Measurements from ENCODE around the gene FOXK2. TPM values are rescaled to one million over a fixed set of nuclear protein-coding genes. Genes with fewer than 3 reads are reported as not detected.

Gene FOXK2
- polyA plus RNA-seq, 2 of the 4 experiments (the other 2 are of a cell fraction): 34.8 to 39.2 TPM

- TF ChIP-seq JUNB (IDR thresholded peaks at IDR 0.05) (no peak), PHF8 (IDR thresholded peaks at IDR 0.05; ENCODE audit: borderline replicate concordance, low read depth) (no peak), ZFP36 (IDR thresholded peaks at IDR 0.05; ENCODE audit: borderline replicate concordance, partially characterized antibody) (no peak), HEYL (CRISPR knock-in tag; IDR thresholded peaks at IDR 0.05) (no peak), KDM1A (IDR thresholded peaks at IDR 0.05; ENCODE audit: low read depth) (no peak), ZNF302 (CRISPR knock-in tag; IDR thresholded peaks at IDR 0.05) (no peak), CEBPB (IDR thresholded peaks at IDR 0.05) (no peak), MAZ (IDR thresholded peaks at IDR 0.05; ENCODE audit: borderline replicate concordance, low read depth, low read length) (no peak), ELK1 (IDR thresholded peaks at IDR 0.05; ENCODE audit: low read depth, low read length) (no peak), HOXB5 (CRISPR knock-in tag; IDR thresholded peaks at IDR 0.05) (no peak), RNF2 (IDR thresholded peaks at IDR 0.05; ENCODE audit: borderline replicate concordance, low read depth) (no peak), CBX8 (IDR thresholded peaks at IDR 0.05) (no peak), RARB (CRISPR knock-in tag; IDR thresholded peaks at IDR 0.05) (no peak), RAD21 (conservative IDR thresholded peaks at IDR 0.05 in 1 of 2, IDR thresholded peaks at IDR 0.05 in 1 of 2) (no peak), CBX2 (IDR thresholded peaks at IDR 0.05; ENCODE audit: borderline replicate concordance, low read depth) (no peak)
- Histone ChIP-seq H3K4me3 (no peak overlapping the region), H3K4me1 (no peaks in the 10 kb centered on the region), H3K27ac (no peak overlapping the region), H3K9me3 (no peaks in the 10 kb centered on the region), H3K4me2 (no peak overlapping the region)
- FAIRE-seq (no peak), DNase-seq (ENCODE audit: low read depth in 1 of 2, low spot score in 1 of 2) (no peak), ATAC-seq (no peak)
- WGBS (ENCODE audit: missing lambda C conversion rate): 84% methylated on average over 21 of the region's 21 CpGs
- POLR2A ChIA-PET: no interaction called here
- CTCF ChIA-PET: no interaction called here
Observed at GRCh38 chr17:82602487-82602886, 83.0 kb downstream of the FOXK2 start.

GRCh38 chr17:82602986-82603710, 83.6 kb downstream of the FOXK2 start:
- WGBS (ENCODE audit: missing lambda C conversion rate): 88% methylated on average over 20 of the region's 20 CpGs
- TF ChIP-seq EHF (CRISPR knock-in tag; IDR thresholded peaks at IDR 0.05): no peak
- TF ChIP-seq HOXA7 (CRISPR knock-in tag; IDR thresholded peaks at IDR 0.05): no peak
- TF ChIP-seq ZSCAN20 (CRISPR knock-in tag; IDR thresholded peaks at IDR 0.05): no peak
- no peak for TF ChIP-seq E2F6 (IDR thresholded peaks at IDR 0.05; ENCODE audit: borderline replicate concordance, low read depth)
- no peak for TF ChIP-seq CTCF (IDR thresholded peaks at IDR 0.05)
- no peak for TF ChIP-seq SMC3 (IDR thresholded peaks at IDR 0.05)
- no peak for TF ChIP-seq CHD2 (IDR thresholded peaks at IDR 0.05; ENCODE audit: low read length, partially characterized antibody)
- no peak for TF ChIP-seq TP53 (CRISPR knock-in tag; IDR thresholded peaks at IDR 0.05)
- no peak for TF ChIP-seq RARB (CRISPR knock-in tag; IDR thresholded peaks at IDR 0.05)
- no peak for DNase-seq (ENCODE audit: low read depth in 1 of 2, low spot score in 1 of 2)
- ChIA-PET POLR2A (no interaction called here), CTCF (interaction anchor here (2.2 kb wide), 1 partner anchor 12 kb away, joined by 5 read pairs; no protein-coding TSS in a partner anchor)
- no peak overlapping the region for H3K27ac ChIP-seq
- H3K4me3 ChIP-seq: no peak overlapping the region
- no peak for ATAC-seq
- no peaks in the 10 kb centered on the region for H3K9me3 ChIP-seq
- no peaks in the 10 kb centered on the region for H3K4me1 ChIP-seq
- H3K4me2 ChIP-seq: no peak overlapping the region
- no peak for FAIRE-seq
